ENCODE data around the gene SPIN1.
A peak's percentile ranks its signal among the peaks of the same experiment; 100 is the strongest.

SPIN1 gene

DNA sequence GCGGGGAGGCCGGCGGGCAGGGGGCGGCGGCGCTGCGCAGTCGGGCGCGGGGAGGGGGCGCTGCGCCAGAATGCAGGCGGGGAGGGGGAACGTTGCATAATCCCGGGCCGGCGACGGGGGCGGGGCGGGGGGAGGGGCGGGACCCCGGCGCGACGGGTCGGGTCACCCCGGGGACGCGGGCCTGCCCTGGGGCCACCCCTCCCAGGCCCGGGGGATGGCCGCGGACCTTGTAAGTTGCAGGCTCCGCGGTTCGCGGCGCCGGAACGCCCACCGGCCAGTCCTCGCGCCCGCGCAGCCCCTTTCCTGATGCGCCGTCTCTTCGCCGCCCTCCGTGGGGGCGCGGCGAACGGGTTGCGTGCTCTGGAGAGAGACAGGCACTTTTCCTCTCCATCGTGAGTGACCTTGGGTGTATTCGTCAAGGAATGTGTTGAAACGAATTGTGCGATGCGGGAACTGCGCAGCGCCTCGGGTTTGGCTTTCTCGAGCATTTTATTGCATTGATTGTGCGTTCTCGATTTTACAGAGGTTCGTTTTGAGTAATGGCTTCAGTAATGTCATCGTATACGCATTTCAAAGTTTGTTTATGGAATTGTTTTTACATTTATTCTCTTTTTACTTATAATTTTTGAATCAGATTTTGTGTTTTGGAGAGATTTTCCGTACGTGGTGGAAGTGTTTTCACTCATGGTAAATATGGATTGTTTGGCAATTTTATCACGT is 802 bp downstream of the SPIN1 start:
- DNase-seq (ENCODE audit: low spot score), result peak; percentile 59

- no peak for DNase-seq (ENCODE audit: low spot score)
Observed at GRCh38 chr9:88390371-88390990, 2.2 kb downstream of the SPIN1 start.

GRCh38 chr9:88391236-88391635 is 3.0 kb downstream of the SPIN1 start:
- no peak for DNase-seq (ENCODE audit: low spot score)

- no peak for DNase-seq (ENCODE audit: low spot score)
Observed at GRCh38 chr9:88391921-88392320, 3.7 kb downstream of the SPIN1 start.

- no peak for DNase-seq (ENCODE audit: low spot score)
Observed at GRCh38 chr9:88392549-88392948, 4.3 kb downstream of the SPIN1 start.

- DNase-seq (ENCODE audit: low spot score), result no peak
Observed at GRCh38 chr9:88396836-88397577, 8.8 kb downstream of the SPIN1 start.

DNA sequence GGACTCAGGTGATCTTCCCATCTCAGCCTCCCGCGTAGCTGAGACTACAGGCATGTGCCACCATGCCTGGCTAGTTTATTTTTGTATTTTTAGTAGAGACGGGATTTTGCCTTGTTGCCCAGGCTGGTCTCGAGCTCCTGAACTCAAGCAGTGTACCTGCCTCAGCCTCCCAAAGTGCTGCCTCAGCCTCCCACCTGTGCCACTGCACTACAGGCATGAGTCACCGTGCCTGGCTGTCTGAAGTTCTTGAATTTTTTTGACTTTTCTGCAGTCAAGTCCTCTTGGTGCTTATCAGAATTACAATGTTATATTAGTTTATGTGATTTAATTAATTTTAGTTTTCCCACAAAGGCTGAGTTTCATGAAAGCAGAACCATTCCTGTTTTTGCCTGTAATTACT is 9.8 kb downstream of the SPIN1 start:
- no peak for DNase-seq (ENCODE audit: low spot score)

- no peak for DNase-seq (ENCODE audit: low spot score)
Observed at GRCh38 chr9:88399966-88400365, 11.7 kb downstream of the SPIN1 start.

GRCh38 chr9:88403340-88403739 is 15.1 kb downstream of the SPIN1 start:
- no peak for DNase-seq (ENCODE audit: low spot score)

DNA sequence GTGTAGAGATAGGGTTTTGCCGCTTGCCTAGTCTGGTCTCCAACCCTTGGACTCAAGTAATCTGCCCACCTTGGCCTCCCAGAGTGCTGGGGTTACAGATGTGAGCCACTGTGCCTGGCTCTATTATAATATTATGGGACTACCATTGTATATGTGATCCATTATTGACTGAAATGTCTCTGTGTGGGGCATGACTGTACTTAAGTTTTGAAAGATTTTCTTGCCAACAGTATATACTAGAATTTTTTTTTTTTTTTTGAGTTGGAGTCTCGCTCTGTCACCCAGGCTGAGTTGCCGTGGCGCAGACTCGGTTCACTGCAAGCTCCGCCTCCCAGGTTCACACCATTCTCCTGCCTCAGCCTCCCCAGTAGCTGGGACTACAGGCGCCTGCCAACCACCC is 17.8 kb downstream of the SPIN1 start:
- DNase-seq (ENCODE audit: low spot score), result no peak

DNA sequence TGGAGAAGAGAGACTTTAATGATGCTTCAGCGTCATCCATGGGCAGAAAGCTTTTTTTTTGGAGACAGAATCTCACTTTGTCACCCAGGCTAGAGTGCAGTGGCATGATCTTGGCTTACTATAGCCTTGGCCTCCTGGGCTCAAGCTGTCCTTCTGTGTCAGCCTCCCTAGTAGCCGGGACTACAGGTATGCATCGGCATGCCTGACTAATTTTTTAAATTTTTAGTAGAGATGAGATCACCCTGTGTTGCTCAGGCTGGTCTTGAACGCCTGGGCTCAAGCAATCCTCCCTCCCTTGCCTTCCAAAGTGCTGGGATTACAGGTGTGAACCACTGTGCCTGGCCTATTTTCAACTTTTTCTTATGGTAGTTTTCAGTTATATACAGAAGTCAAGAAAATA is 23.2 kb downstream of the SPIN1 start:
- no peak for DNase-seq (ENCODE audit: low spot score)

GRCh38 chr9:88414298-88414697 is 26.1 kb downstream of the SPIN1 start:
- DNase-seq (ENCODE audit: low spot score), result no peak

DNA sequence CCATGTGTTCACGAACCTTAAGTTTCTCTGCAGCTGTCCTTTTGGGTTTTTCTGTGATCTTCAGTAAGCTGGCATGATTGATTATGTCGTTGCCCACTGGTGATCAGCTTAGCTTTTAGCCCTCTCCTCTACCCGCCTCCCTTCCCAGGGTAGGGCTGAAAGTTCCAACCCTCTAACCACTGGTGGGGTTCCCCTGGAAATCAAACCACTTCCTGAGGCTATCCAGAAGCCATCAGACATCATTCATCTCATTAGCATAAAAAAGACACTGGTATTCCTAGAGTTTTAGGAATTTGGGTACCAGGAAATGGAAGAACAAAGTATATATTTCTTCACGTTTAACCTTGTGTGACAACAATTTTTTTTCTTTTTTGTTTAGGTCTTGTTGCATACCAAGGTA is 29.8 kb downstream of the SPIN1 start:
- DNase-seq (ENCODE audit: low spot score), result no peak

- DNase-seq (ENCODE audit: low spot score), result no peak
Observed at GRCh38 chr9:88418715-88419540, 30.7 kb downstream of the SPIN1 start.

- DNase-seq (ENCODE audit: low spot score), result no peak
Observed at GRCh38 chr9:88420227-88420626, 32.0 kb downstream of the SPIN1 start.

- DNase-seq (ENCODE audit: low spot score), result no peak
Observed at GRCh38 chr9:88421348-88421747, 33.1 kb downstream of the SPIN1 start.

- no peak for DNase-seq (ENCODE audit: low spot score)
Observed at GRCh38 chr9:88425538-88425950, 37.3 kb downstream of the SPIN1 start.

DNA sequence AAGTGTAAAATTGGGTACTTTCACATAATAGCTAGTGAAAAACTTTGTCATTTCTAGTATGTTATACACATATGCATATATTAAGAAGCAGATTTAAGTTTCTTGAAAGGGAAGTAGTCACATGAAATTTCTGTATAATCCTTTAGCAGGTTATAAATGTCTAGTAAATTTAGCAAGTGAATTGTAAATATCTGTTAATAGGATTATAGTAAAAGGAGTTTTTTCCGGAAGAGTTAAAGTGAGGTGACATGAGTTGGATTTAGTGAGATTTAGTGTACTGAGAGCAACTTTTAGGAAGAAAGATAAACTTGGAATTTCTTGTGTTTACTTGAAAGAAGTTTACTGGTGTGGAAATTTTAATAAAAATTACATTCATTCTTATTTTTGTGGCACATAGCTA is 38.4 kb downstream of the SPIN1 start:
- no peak for DNase-seq (ENCODE audit: low spot score)

GRCh38 chr9:88429595-88430430 is 41.6 kb downstream of the SPIN1 start:
- DNase-seq (ENCODE audit: low spot score), result no peak

DNA sequence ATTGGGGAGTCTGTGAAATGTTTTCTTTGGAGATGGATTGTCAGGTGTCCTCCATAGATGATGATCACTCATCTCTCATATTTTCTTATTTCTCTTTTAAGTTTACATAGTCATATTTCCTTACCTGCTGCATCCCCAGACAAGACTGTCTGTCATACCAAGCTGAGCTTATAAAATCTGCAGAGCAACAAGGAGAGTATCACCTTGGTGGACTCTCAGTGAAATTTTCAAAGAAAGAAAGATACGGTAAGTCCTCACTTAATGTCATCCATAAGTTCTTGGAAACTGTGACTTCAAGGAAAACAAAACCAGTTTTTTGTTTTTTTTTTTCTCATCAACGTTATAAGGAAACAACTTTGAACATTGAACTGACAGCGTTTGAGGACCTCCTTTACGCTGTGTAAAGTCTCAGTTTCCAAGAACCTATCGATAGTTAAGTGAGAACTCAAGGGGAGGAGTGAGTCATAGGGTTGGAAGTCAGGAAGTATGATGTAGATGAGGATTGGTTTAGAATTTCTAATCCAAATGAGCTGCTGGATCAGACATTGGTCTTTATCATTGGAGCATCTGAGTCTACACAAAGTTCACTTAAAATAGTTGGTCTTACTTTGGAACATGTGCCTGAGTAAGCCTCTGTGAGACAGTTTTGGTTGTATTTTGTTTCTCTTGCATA is 45.5 kb downstream of the SPIN1 start:
- no peak for DNase-seq (ENCODE audit: low spot score)

GRCh38 chr9:88435336-88435735 is 47.1 kb downstream of the SPIN1 start:
- no peak for DNase-seq (ENCODE audit: low spot score)

Measured in kidney capillary endothelial cell (primary cell).